Activated naive CD4-positive, alpha-beta T cell treated with anti-CD3 and anti-CD28 coated beads for 36 hours (primary cell): ENCODE measurements around the gene SYTL1. TPM values are rescaled to one million over a fixed set of nuclear protein-coding genes. Genes with fewer than 3 reads are reported as not detected.
A peak's percentile ranks its signal among the peaks of the same experiment; 100 is the strongest.

Experiments used
- CTCF ChIA-PET: fragments of 350-600 bp; sonication (Branson Sonifier 250); formaldehyde crosslinking; loops from one replicate; lab custom pipeline; 2021; ENCODE audit warnings: antibody characterized with exemption; lab: Charles Lee
- DNase-seq: peaks from one replicate; pipeline ENCODE4 v3.0.0-alpha.2; 2020
- H3K27ac Mint-ChIP-seq: one replicate; pipeline ENCODE4 v1.8.0; 2021; ENCODE audit warnings: mild to moderate bottlenecking, mixed read lengths
- H3K27me3 Mint-ChIP-seq: one replicate; pipeline ENCODE4 v1.8.0; 2021; ENCODE audit warnings: low read depth, mixed read lengths
- H3K36me3 Mint-ChIP-seq: one replicate; pipeline ENCODE4 v1.8.0; 2021; ENCODE audit warnings: low read depth, mixed read lengths
- H3K4me1 Mint-ChIP-seq: one replicate; pipeline ENCODE4 v1.8.0; 2021; ENCODE audit warnings: low read depth, mixed read lengths
- H3K4me3 Mint-ChIP-seq: one replicate; pipeline ENCODE4 v1.8.0; 2021; ENCODE audit warnings: mild to moderate bottlenecking, moderate library complexity, mixed read lengths
- H3K9me3 Mint-ChIP-seq: one replicate; pipeline ENCODE4 v1.8.0; 2021; ENCODE audit warnings: mixed read lengths
- intact Hi-C: fragments of 100-400 bp; cut with micrococcal nuclease; formaldehyde crosslinking; loops from one replicate; pipeline ENCODE4 v1.15.1; 2023
- total RNA-seq, 2 experiments: library from RNA; stranded (reverse); gene quantifications; one replicate each; pipeline ENCODE4 v1.2.3, GENCODE V29; 2021

Gene SYTL1
- total RNA-seq, 2 experiments from 2014 or later, result 28.5 to 29.2 TPM

DNA sequence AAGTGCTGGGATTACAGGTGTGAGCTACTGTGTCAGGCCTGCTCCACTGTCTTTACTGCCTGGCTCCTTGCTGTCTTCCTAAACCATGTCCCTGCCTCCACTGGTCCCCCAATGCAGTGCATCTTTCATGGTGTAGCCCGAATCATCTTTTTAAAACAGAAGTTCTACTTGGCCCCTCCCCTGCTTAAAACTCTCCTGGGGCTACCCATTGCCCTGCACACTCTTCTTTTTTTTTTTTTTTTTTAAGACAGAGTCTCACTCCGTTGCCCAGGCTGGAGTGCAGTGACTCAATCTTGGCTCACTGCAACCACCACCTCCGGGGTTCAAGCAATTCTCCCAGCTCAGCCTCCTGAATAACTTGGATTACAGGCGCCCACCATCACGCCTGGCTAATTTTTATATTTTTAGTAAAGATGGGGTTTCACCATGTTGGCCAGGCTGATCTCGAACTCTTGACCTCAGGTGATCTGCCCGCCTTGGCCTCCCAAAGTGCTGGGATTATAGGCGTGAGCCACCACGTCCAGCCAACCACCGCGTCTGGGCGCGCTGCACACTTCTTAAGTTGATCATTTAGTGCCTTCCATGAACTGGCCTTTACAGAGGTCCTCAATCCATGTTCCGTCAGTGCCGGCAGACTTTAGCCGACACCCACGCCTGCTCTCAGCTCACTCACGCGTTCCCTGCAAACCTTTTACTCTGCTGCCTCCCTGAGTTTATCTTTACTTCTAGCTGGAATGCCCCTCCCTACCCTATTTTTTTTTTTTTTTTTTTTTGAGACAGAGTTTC lies 30.4 kb downstream of the SYTL1 start:
- CTCF ChIA-PET, result interaction anchor here (0.7 to 1.6 kb wide), 3 partner anchors 39 to 1637 kb away, joined by 3 to 4 read pairs (median 3); no protein-coding TSS in a partner anchor
- Mint-ChIP-seq H3K27me3 (no peaks in the 10 kb centered on the region), H3K4me1 (peaks cover 7% of the 10 kb centered on the region), H3K4me3 (no peak overlapping the region), H3K36me3 (no peaks in the 10 kb centered on the region), H3K9me3 (no peaks in the 10 kb centered on the region), H3K27ac (no peak overlapping the region)
- intact Hi-C loops, result no loop called here
- no peak for DNase-seq

DNA sequence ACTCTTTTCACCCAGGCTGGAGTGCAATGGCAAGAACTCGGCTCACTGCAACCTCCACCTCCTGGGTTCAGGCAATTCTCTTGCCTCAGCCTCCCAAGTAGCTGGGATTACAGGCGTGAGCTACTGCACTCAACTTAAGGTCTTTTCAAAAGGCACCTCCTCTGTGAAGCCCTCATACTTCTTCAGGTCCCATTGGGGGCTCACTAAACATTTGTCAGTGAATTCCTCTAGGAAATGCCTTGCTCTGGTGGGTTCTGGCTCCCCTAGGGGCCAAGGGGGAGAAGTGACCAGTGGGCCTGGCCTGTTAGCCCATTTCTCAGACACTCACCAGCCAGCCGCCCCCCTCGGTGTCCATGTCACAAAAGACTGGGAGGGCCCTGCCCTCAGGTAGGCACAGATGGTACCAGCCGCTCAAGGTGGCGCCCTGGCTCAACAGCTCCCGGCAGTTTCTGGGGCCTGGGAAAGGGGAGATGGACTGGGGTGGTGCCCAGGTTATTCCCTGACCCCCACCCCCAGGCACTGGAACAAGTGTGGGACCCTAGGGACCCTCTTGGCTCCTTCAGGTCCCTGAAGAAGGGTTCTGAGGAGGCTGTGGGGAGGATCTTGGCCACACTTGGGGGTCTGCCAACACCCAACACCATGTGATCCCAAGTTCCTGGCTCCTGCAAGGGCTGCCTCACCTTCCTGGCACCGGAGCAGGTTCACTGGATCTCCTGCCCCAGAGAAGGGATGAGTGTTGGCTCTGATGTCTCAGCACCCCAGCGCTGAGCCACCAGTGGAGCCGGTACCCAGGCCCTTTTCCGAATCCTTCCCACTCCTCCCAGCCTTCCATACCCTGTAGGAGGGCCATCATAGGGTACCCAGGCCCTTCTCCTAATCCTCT lies 31.2 kb downstream of the SYTL1 start:
- no peaks in the 10 kb centered on the region for H3K9me3 Mint-ChIP-seq
- no peaks in the 10 kb centered on the region for H3K36me3 Mint-ChIP-seq
- peaks cover 7% of the 10 kb centered on the region for H3K4me1 Mint-ChIP-seq
- CTCF ChIA-PET, result interaction anchor here (0.7 to 1.6 kb wide), 2 partner anchors 40 to 1636 kb away, joined by 3 to 4 read pairs; no protein-coding TSS in a partner anchor
- H3K27me3 Mint-ChIP-seq, result no peaks in the 10 kb centered on the region
- no peak overlapping the region for H3K27ac Mint-ChIP-seq
- H3K4me3 Mint-ChIP-seq, result no peak overlapping the region
- intact Hi-C loops, result no loop called here
- DNase-seq, result no peak

DNA sequence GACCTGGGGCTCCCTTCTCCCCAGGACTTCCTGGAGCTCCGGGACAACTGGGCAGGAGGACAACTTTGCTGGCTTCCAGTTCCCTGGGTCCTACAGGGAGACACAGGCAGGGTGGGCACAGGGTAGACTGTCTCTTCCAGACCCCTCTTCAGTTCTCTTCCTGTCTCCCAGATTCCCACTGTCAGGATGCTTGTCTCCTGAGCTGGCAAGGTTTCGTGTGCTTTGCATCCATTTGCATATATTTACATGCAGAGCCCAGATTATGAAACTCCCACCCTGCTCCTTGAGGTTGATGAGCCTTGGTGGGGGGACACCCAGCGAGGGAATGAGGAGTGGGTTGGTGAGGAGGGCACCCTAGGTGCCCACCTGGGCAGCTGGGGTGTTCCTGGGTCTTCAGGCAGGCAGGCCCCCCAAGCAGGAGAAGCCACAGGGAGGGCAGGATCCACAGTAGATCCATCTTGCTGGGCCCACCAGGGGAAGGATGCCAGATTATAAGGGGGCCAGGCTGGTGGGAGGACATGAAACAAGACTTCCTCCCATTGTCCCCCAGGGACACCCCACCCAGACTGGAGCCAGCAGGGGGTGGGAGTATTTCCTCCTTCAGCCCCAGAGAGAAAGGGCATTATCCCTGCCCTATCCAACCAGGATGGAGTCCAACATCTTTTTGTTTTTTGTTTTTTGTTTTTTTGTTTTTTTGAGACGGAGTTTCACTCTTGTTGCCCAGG lies 32.7 kb downstream of the SYTL1 start, which contains the start of gene FCN3:
TSS of gene FCN3 (minus strand) at position 463 of the 725 bp plus-strand sequence. CDS start at position 457, 6 bp downstream.
- Mint-ChIP-seq H3K36me3 (no peaks in the 10 kb centered on the region), H3K27me3 (no peaks in the 10 kb centered on the region), H3K4me1 (peaks cover 4% of the 10 kb centered on the region), H3K27ac (no peak within 1 kb of the TSS), H3K9me3 (no peaks in the 10 kb centered on the region), H3K4me3 (no peak within 1 kb of the TSS)
- CTCF ChIA-PET, result no interaction called here
- DNase-seq, result no peak
- intact Hi-C loops, result no loop called here

- Mint-ChIP-seq H3K4me1 (peaks cover 1% of the 10 kb centered on the region), H3K27me3 (no peaks in the 10 kb centered on the region), H3K27ac (no peak overlapping the region), H3K4me3 (no peak overlapping the region), H3K9me3 (no peaks in the 10 kb centered on the region), H3K36me3 (no peaks in the 10 kb centered on the region)
- DNase-seq, result no peak
- CTCF ChIA-PET, result interaction anchor here (1.1 to 1.3 kb wide), 2 partner anchors 9 to 14 kb away, joined by 4 read pairs; no protein-coding TSS in a partner anchor
- intact Hi-C loops, result no loop called here
These were observed 36.1 kb downstream of the SYTL1 start for GRCh38 chr1:27377760-27378495.

DNA sequence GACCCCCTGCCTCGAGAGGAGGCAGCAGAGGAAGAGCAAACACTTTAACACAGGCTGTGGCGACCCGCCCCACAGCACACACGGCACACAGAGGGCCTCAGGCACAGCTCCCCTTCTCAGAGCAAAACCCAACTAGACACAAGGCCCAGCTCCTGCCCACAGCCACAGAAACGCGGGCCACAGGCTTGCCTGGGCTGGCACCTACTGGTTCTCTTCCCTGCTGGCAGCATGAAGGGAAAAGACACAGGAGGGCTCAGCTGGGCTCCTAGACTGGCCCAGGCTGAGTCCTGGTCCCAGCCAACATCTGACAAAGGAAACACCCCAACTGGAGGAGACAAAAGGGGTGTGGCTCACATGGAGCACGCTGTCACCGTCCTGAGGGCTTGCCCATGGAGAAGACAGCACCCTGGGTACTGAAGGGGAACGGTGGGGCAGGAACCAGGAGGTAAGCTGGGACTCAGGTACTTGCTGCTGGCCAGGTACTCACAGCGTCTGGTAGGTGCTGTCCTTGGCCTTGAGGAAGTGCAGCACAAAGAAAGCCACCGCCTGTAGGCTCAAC lies 37.8 kb downstream of the SYTL1 start:
- H3K36me3 Mint-ChIP-seq, result no peaks in the 10 kb centered on the region
- no peak overlapping the region for H3K4me3 Mint-ChIP-seq
- H3K4me1 Mint-ChIP-seq, result peaks cover 2% of the 10 kb centered on the region
- no peak overlapping the region for H3K27ac Mint-ChIP-seq
- H3K9me3 Mint-ChIP-seq, result no peaks in the 10 kb centered on the region
- H3K27me3 Mint-ChIP-seq, result no peaks in the 10 kb centered on the region
- DNase-seq, result no peak
- CTCF ChIA-PET, result interaction anchor here (1.0 kb wide), 1 partner anchor 79 kb away, joined by 3 read pairs; no protein-coding TSS in a partner anchor
- intact Hi-C loops, result no loop called here

DNA sequence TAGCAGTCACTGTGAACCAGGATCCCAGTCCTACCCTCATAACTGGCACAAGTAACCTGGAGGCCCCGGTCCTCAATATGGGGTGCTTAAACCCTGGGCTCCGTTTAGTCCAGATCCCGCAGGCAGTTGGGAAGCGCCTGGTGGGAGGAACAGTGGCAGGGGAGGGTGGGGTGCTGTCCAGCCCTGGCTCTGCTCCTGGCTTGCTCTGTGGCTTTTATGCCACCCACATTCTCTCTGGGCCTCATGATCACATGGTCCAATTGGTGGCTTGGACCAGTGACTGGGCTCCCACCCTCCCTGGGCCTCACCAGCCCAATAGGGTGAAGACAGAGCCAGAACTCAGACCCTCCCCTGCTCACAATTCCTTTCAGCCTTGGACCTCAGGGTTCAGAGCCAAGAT lies 38.4 kb downstream of the SYTL1 start:
- intact Hi-C loops, result no loop called here
- H3K27ac Mint-ChIP-seq, result no peak overlapping the region
- no peaks in the 10 kb centered on the region for H3K36me3 Mint-ChIP-seq
- no peak for DNase-seq
- peaks cover 2% of the 10 kb centered on the region for H3K4me1 Mint-ChIP-seq
- H3K4me3 Mint-ChIP-seq, result no peak overlapping the region
- no peaks in the 10 kb centered on the region for H3K9me3 Mint-ChIP-seq
- no peaks in the 10 kb centered on the region for H3K27me3 Mint-ChIP-seq
- CTCF ChIA-PET, result no interaction called here

- H3K4me3 Mint-ChIP-seq, result no peak overlapping the region
- H3K27me3 Mint-ChIP-seq, result no peaks in the 10 kb centered on the region
- H3K9me3 Mint-ChIP-seq, result no peaks in the 10 kb centered on the region
- H3K27ac Mint-ChIP-seq, result no peak overlapping the region
- no peak for DNase-seq
- intact Hi-C loops, result no loop called here
- H3K36me3 Mint-ChIP-seq, result no peaks in the 10 kb centered on the region
- peaks cover 2% of the 10 kb centered on the region for H3K4me1 Mint-ChIP-seq
- CTCF ChIA-PET, result interaction anchor here (0.6 to 8.7 kb wide), 4 partner anchors 22 to 226 kb away, joined by 3 to 139 read pairs (median 4); partner anchors contain the start of gene SLC9A1
These were observed 39.2 kb downstream of the SYTL1 start for GRCh38 chr1:27380766-27381733.

DNA sequence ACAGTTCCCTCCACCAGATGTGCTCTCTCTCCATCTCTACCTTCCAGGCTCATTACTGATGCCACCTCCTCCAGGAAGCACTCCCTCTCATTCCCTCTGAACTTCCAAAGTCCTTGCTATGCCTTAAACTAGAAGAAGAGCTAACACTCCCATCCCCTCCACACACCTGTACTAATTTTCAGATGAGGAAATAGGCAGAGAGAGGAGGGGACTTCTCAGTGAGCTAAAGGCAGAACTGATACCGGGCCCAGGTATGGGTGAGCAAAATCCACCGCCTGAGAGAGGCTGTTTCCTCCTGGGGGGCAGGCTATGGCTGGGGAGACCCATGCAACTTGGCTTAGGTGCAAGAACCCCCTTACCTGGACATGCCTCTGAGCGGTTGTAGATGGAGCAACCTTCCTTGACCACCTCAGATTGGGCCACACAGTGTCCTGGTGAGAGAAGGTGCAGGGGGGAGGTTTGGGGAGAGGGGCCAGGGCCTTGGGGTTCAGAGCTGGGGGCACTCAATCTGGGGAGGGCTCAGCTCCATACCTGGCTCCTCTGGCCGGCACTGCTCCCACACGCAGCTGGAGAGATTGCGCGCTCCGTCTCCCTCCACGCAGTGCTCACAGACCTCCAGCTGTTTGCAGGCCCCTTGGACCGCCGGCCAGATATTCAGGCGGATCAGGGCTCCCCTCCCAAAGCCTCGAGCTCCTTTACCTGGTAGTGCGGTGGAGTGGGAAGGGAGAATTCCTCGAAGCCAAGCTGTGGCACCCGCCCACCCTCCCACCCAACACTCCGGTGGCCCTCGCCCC lies 40.3 kb downstream of the SYTL1 start:
- DNase-seq, result no peak
- CTCF ChIA-PET, result interaction anchor here (0.6 to 8.7 kb wide), 8 partner anchors 12 to 227 kb away, joined by 3 to 139 read pairs (median 4); partner anchors contain the start of genes MAP3K6 and SLC9A1
- H3K27me3 Mint-ChIP-seq, result no peaks in the 10 kb centered on the region
- no peak overlapping the region for H3K27ac Mint-ChIP-seq
- H3K4me3 Mint-ChIP-seq, result no peak overlapping the region
- no peaks in the 10 kb centered on the region for H3K36me3 Mint-ChIP-seq
- peaks cover 2% of the 10 kb centered on the region for H3K4me1 Mint-ChIP-seq
- intact Hi-C loops, result no loop called here
- no peaks in the 10 kb centered on the region for H3K9me3 Mint-ChIP-seq

- Mint-ChIP-seq H3K4me3 (no peak within 1 kb of the TSS), H3K36me3 (no peaks in the 10 kb centered on the region), H3K9me3 (no peaks in the 10 kb centered on the region), H3K27me3 (no peaks in the 10 kb centered on the region), H3K4me1 (peaks cover 2% of the 10 kb centered on the region), H3K27ac (no peak within 1 kb of the TSS)
- peak; percentile 49 for DNase-seq
- CTCF ChIA-PET, result interaction anchor here (0.7 to 8.7 kb wide), 5 partner anchors 12 to 99 kb away, joined by 3 to 139 read pairs (median 5); partner anchors contain the start of gene MAP3K6
- intact Hi-C loops, result no loop called here
These were observed 41.3 kb downstream of the SYTL1 start, which contains the start of gene CD164L2 for GRCh38 chr1:27383039-27383605. Gene CD164L2, minus strand, starts transcription at chr1:27383333. Its CDS starts 94 bp downstream, at chr1:27383239.
